Measurements from ENCODE around the gene C1S. TPM values are rescaled to one million over a fixed set of nuclear protein-coding genes. Genes with fewer than 3 reads are reported as not detected.

The C1S gene
- total and polyA plus RNA-seq, 9 of the 15 experiments (the other 6 are each of a cell fraction or from before 2014, with no cell fraction given), result 0.08 to 0.84 (median 0.27) TPM

DNA sequence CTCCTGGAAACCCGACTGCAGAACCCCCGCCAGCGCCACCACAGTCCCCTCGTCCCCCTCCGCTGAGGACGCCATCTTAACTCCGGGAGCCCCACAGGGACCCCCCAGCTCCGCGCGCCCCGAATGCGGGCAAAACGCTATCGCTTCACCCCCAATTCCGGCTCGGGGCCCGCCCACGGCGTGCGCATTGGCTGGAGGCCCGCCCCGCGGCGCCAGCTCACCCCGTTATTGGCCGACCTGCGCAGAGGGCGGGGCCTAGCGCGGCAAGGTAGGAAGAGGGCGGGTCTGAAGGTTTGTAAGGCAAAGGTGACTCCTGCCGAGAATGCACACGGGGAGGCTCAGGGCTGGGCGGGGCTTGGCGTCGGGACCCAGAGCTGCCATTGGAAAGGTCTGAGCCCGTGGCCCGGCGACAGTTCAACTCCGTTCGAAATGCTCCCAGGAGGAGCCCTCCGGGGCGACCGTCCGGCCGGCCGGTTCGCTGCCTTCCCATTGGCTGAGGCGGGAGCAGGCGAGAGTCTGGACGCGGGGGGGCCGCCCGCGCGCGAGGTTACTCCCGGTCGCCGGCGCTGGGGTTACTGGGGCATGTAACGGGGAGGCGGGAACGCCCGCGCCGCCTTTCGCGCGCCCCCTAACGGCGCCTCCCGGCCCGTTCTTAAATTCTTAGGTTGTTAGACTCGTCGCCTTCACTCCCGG lies 42.0 kb upstream of the C1S start, which contains the start of gene LPCAT3 (continued):
- TF ChIP-seq, protein P1, sequence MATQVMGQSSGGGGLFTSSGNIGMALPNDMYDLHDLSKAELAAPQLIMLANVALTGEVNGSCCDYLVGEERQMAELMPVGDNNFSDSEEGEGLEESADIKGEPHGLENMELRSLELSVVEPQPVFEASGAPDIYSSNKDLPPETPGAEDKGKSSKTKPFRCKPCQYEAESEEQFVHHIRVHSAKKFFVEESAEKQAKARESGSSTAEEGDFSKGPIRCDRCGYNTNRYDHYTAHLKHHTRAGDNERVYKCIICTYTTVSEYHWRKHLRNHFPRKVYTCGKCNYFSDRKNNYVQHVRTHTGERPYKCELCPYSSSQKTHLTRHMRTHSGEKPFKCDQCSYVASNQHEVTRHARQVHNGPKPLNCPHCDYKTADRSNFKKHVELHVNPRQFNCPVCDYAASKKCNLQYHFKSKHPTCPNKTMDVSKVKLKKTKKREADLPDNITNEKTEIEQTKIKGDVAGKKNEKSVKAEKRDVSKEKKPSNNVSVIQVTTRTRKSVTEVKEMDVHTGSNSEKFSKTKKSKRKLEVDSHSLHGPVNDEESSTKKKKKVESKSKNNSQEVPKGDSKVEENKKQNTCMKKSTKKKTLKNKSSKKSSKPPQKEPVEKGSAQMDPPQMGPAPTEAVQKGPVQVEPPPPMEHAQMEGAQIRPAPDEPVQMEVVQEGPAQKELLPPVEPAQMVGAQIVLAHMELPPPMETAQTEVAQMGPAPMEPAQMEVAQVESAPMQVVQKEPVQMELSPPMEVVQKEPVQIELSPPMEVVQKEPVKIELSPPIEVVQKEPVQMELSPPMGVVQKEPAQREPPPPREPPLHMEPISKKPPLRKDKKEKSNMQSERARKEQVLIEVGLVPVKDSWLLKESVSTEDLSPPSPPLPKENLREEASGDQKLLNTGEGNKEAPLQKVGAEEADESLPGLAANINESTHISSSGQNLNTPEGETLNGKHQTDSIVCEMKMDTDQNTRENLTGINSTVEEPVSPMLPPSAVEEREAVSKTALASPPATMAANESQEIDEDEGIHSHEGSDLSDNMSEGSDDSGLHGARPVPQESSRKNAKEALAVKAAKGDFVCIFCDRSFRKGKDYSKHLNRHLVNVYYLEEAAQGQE (IDR thresholded peaks at IDR 0.05; ENCODE audit: borderline replicate concordance), result peak; percentile 49; the same call in 1 of the 2 replicates
- TF ChIP-seq, protein P1 (CRISPR knock-in tag; IDR thresholded peaks at IDR 0.05; ENCODE audit: low read depth), result no peak
- TF ChIP-seq, protein P2, sequence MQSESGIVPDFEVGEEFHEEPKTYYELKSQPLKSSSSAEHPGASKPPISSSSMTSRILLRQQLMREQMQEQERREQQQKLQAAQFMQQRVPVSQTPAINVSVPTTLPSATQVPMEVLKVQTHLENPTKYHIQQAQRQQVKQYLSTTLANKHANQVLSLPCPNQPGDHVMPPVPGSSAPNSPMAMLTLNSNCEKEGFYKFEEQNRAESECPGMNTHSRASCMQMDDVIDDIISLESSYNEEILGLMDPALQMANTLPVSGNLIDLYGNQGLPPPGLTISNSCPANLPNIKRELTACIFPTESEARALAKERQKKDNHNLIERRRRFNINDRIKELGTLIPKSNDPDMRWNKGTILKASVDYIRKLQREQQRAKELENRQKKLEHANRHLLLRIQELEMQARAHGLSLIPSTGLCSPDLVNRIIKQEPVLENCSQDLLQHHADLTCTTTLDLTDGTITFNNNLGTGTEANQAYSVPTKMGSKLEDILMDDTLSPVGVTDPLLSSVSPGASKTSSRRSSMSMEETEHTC (IDR thresholded peaks at IDR 0.05), result no peak
- TF ChIP-seq BRF1 (IDR thresholded peaks at IDR 0.05; ENCODE audit: borderline replicate concordance, extremely low read depth, insufficient read length) (no peak), ELF2 (CRISPR knock-in tag; IDR thresholded peaks at IDR 0.05) (0 out of 2 replicates have a peak, but pooled peaks have one; percentile 18), ESRRA (IDR thresholded peaks at IDR 0.05; ENCODE audit: borderline replicate concordance, low read depth) (peak; percentile 38; the same call in 1 of the 2 replicates), SMARCC2 (IDR thresholded peaks at IDR 0.05; ENCODE audit: low read depth) (no peak), FOXA3 (CRISPR knock-in tag; conservative IDR thresholded peaks at IDR 0.05 in 1 of 2, IDR thresholded peaks at IDR 0.05 in 1 of 2) (no peak)
- TF ChIP-seq, protein P3, sequence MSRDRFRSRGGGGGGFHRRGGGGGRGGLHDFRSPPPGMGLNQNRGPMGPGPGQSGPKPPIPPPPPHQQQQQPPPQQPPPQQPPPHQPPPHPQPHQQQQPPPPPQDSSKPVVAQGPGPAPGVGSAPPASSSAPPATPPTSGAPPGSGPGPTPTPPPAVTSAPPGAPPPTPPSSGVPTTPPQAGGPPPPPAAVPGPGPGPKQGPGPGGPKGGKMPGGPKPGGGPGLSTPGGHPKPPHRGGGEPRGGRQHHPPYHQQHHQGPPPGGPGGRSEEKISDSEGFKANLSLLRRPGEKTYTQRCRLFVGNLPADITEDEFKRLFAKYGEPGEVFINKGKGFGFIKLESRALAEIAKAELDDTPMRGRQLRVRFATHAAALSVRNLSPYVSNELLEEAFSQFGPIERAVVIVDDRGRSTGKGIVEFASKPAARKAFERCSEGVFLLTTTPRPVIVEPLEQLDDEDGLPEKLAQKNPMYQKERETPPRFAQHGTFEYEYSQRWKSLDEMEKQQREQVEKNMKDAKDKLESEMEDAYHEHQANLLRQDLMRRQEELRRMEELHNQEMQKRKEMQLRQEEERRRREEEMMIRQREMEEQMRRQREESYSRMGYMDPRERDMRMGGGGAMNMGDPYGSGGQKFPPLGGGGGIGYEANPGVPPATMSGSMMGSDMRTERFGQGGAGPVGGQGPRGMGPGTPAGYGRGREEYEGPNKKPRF (IDR thresholded peaks at IDR 0.05; ENCODE audit: low read depth, low read length), result no peak
- TF ChIP-seq, protein P4, sequence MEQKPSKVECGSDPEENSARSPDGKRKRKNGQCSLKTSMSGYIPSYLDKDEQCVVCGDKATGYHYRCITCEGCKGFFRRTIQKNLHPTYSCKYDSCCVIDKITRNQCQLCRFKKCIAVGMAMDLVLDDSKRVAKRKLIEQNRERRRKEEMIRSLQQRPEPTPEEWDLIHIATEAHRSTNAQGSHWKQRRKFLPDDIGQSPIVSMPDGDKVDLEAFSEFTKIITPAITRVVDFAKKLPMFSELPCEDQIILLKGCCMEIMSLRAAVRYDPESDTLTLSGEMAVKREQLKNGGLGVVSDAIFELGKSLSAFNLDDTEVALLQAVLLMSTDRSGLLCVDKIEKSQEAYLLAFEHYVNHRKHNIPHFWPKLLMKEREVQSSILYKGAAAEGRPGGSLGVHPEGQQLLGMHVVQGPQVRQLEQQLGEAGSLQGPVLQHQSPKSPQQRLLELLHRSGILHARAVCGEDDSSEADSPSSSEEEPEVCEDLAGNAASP (IDR thresholded peaks at IDR 0.05), result no peak
- TF ChIP-seq, protein P5, sequence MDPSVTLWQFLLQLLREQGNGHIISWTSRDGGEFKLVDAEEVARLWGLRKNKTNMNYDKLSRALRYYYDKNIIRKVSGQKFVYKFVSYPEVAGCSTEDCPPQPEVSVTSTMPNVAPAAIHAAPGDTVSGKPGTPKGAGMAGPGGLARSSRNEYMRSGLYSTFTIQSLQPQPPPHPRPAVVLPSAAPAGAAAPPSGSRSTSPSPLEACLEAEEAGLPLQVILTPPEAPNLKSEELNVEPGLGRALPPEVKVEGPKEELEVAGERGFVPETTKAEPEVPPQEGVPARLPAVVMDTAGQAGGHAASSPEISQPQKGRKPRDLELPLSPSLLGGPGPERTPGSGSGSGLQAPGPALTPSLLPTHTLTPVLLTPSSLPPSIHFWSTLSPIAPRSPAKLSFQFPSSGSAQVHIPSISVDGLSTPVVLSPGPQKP (CRISPR knock-in tag; IDR thresholded peaks at IDR 0.05), result no peak

Data from K562 (cell line).